HepG2 (cell line): ENCODE measurements around the gene TRMT112. TPM values are rescaled to one million over a fixed set of nuclear protein-coding genes. Genes with fewer than 3 reads are reported as not detected.

ENCODE experiments used
- CHD4 ChIP-seq: fragments of 200-600 bp; sonication (generic); IDR thresholded peaks from 2 replicates; pipeline ENCODE4 v1.7.0; 2017; ENCODE audit warnings: mild to moderate bottlenecking, low read length, borderline replicate concordance
- DZIP1 ChIP-seq: sonication (generic); formaldehyde crosslinking; IDR thresholded peaks from 2 replicates; pipeline ENCODE4 v1.5.0; 2020; ENCODE audit warnings: mild to moderate bottlenecking, missing genetic modification reagents
- GATAD1 ChIP-seq: IDR thresholded peaks from 2 replicates; pipeline ENCODE4 v1.6.1; 2016; ENCODE audit warnings: missing genetic modification reagents, missing compliant biosample characterization
- HNRNPUL1 ChIP-seq: fragments of 200-400 bp; formaldehyde crosslinking; IDR thresholded peaks from 2 replicates; pipeline ENCODE4 v1.6.1; 2017; ENCODE audit warnings: low read depth, mild to moderate bottlenecking, low read length, moderate library complexity
- KDM2A ChIP-seq: sonication (generic); formaldehyde crosslinking; IDR thresholded peaks from 2 replicates; pipeline ENCODE4 v1.4.0; 2020; ENCODE audit warnings: low read depth, missing genetic modification reagents, borderline replicate concordance
- MEIS2 ChIP-seq: sonication (generic); formaldehyde crosslinking; IDR thresholded peaks from 2 replicates; pipeline ENCODE4 v1.9.0; 2021; ENCODE audit warnings: mild to moderate bottlenecking, missing genetic modification reagents
- MIER3 ChIP-seq: IDR thresholded peaks from 2 replicates; pipeline ENCODE4 v1.6.1; 2016; ENCODE audit warnings: missing compliant biosample characterization, borderline replicate concordance
- NR3C1 ChIP-seq: sonication (generic); formaldehyde crosslinking; IDR thresholded peaks from 2 replicates; pipeline ENCODE4 v1.4.0; 2020; ENCODE audit warnings: missing genetic modification reagents
- RBM39 ChIP-seq: fragments of 200-400 bp; formaldehyde crosslinking; IDR thresholded peaks from one replicate; pipeline ENCODE4 v1.6.1; 2018; ENCODE audit warnings: antibody characterized with exemption, mild to moderate bottlenecking, low read depth, low read length; ENCODE audit not compliant: poor library complexity, severe bottlenecking
- TCF7 ChIP-seq: sonication (generic); IDR thresholded peaks from 2 replicates; pipeline ENCODE4 v1.6.1; 2016; ENCODE audit warnings: antibody characterized with exemption, low read depth
- TOPORS ChIP-seq: sonication (generic); formaldehyde crosslinking; IDR thresholded peaks from 2 replicates; pipeline ENCODE4 v1.8.0; 2023; ENCODE audit warnings: mild to moderate bottlenecking, missing genetic modification reagents
- ZFP62 ChIP-seq: sonication (generic); formaldehyde crosslinking; IDR thresholded peaks from 2 replicates; pipeline ENCODE4 v1.4.0; 2020; ENCODE audit warnings: missing genetic modification reagents
- ZNF232 ChIP-seq: sonication (generic); formaldehyde crosslinking; IDR thresholded peaks from 2 replicates; pipeline ENCODE4 v1.4.0; 2020; ENCODE audit warnings: missing genetic modification reagents, borderline replicate concordance
- ZNF296 ChIP-seq: sonication (generic); formaldehyde crosslinking; conservative IDR thresholded peaks from 2 replicates; pipeline ENCODE4 v1.5.0; 2020; ENCODE audit warnings: mild to moderate bottlenecking, missing genetic modification reagents
- ZNF44 ChIP-seq: sonication (generic); formaldehyde crosslinking; IDR thresholded peaks from 2 replicates; pipeline ENCODE4 v1.5.1; 2020; ENCODE audit warnings: mild to moderate bottlenecking, missing genetic modification reagents
- ZNF609 ChIP-seq: sonication (generic); formaldehyde crosslinking; IDR thresholded peaks from 2 replicates; pipeline ENCODE4 v1.4.0; 2020; ENCODE audit warnings: mild to moderate bottlenecking, missing genetic modification reagents, borderline replicate concordance
- ZNF7 ChIP-seq: IDR thresholded peaks from 2 replicates; pipeline ENCODE4 v1.6.1; 2016; ENCODE audit warnings: missing biosample characterization, missing genetic modification reagents
- ZNF720 ChIP-seq: sonication (generic); formaldehyde crosslinking; IDR thresholded peaks from 2 replicates; pipeline ENCODE4 v1.4.0; 2020; ENCODE audit warnings: missing genetic modification reagents
- ZNF841 ChIP-seq: sonication (generic); formaldehyde crosslinking; IDR thresholded peaks from 2 replicates; pipeline ENCODE4 v1.8.1; 2023; ENCODE audit warnings: missing genetic modification reagents, borderline replicate concordance
- polyA plus RNA-seq, 8 experiments: library from polyadenylated mRNA; depleted of rRNA in 3 of 8; stranded (reverse) in 7 of 8; unstranded in 1 of 8; fragments of >200 nt; fragmentation: Illumina TruSeq in 4 of 8; extraction: Trizol in 4 of 8; gene quantifications; 2 replicates each; pipeline versions ENCODE4 v1.2.1 to v1.2.3, GENCODE V29; 2011 to 2016; ENCODE audit warnings: low read depth in 4 of 8, missing spikeins in 1 of 8, mixed read lengths in 1 of 8; ENCODE audit not compliant: insufficient read depth in 1 of 8
- total RNA-seq, 5 experiments: library from RNA; depleted of rRNA; stranded (reverse); fragments of >200 nt; fragmentation: Illumina TruSeq; extraction: Trizol; gene quantifications; 2 replicates each; pipeline ENCODE4 v1.2.3, GENCODE V29; 2016; ENCODE audit warnings: low read depth in 1 of 5
- TF ChIP-seq, protein P1 (sequence below): sonication (generic); formaldehyde crosslinking; IDR thresholded peaks from 2 replicates; pipeline ENCODE4 v1.4.0; 2020; ENCODE audit warnings: mild to moderate bottlenecking, low read depth, missing genetic modification reagents

The TRMT112 gene
- total and polyA plus RNA-seq, 2 of the 13 experiments (the other 11 are each of a cell fraction or from before 2014, with no cell fraction given) = 186 to 409 TPM

DNA sequence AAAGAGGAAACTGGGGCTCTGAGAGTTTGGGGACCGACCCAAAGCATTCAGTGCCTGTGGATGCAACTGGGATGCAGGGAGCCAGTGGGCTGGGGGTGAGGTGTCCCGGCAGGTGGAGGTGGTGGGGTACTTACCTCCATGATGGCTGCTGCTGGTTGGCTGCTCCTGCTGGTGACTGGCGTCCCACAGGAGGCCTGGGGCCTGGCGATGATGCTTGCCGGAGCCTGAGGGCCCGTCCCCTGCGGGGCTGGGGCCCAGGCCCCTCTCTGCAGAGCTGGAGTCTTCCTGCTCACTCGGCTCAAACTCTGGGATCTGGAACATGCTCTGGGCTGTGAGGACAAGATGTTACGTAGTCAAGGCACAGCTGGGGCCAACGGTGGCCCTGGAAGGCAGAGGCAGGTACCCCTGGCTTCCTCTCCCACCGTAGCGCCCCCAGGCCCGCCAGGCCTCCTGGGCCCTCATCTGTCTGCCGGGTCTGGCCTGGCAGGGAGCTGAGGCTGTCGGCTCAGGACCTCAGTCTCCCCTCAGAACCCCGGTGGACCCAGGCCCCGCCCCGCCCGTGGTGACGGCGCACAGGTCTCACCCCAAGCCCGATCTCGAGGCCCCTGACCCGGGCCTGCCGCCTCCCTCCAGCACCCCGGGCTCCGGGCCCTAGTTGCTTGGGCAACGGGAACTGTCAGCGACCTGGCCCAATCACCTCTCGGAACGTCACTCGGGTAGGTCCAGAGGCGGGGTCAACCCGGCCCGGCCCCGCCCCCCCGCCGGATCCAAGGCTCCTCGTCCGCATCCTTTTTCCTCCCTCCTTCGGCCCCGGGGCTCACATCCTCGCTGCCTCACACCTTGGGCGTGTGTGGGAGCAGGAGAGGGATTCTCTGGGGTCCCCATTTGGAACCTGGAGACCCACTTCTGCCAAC lies 33.1 kb downstream of the TRMT112 start, which contains the start of gene BAD (continued):
- TF ChIP-seq ZNF609 (CRISPR knock-in tag) (peak; percentile 34; the same call in 1 of the 2 replicates), RBM39 (peak; percentile 72), DZIP1 (CRISPR knock-in tag) (no peak), KDM2A (CRISPR knock-in tag) (peak; percentile 79), GATAD1 (CRISPR knock-in tag) (peak; percentile 25; the same call in 1 of the 2 replicates), ZNF720 (CRISPR knock-in tag) (no peak), NR3C1 (CRISPR knock-in tag) (no peak), ZNF296 (CRISPR knock-in tag) (no peak), TOPORS (CRISPR knock-in tag) (no peak), ZNF44 (peak; percentile 48; the same call in 1 of the 2 replicates), ZNF232 (CRISPR knock-in tag) (no peak), ZNF841 (no peak), ZNF7 (CRISPR knock-in tag) (no peak), HNRNPUL1 (no peak), MEIS2 (CRISPR knock-in tag) (no peak), CHD4 (no peak), MIER3 (CRISPR knock-in tag) (no peak), TCF7 (no peak), ZFP62 (CRISPR knock-in tag) (no peak)
- TF ChIP-seq, protein P1, sequence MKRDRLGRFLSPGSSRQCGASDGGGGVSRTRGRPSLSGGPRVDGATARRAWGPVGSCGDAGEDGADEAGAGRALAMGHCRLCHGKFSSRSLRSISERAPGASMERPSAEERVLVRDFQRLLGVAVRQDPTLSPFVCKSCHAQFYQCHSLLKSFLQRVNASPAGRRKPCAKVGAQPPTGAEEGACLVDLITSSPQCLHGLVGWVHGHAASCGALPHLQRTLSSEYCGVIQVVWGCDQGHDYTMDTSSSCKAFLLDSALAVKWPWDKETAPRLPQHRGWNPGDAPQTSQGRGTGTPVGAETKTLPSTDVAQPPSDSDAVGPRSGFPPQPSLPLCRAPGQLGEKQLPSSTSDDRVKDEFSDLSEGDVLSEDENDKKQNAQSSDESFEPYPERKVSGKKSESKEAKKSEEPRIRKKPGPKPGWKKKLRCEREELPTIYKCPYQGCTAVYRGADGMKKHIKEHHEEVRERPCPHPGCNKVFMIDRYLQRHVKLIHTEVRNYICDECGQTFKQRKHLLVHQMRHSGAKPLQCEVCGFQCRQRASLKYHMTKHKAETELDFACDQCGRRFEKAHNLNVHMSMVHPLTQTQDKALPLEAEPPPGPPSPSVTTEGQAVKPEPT (CRISPR knock-in tag) = no peak
